Measurements from ENCODE around the gene PPP1R12B. TPM values are rescaled to one million over a fixed set of nuclear protein-coding genes. Genes with fewer than 3 reads are reported as not detected.
A peak's percentile ranks its signal among the peaks of the same experiment; 100 is the strongest.

Gene PPP1R12B
- total RNA-seq, 1 experiment from 2014 or later, result 13.1 TPM

- in situ Hi-C loops (cut with HindIII; ENCODE audit: low pct_unique_long_range_greater_than_20kb, low sequenced_read_pairs), result no loop called here
- Histone ChIP-seq H3K27ac (ENCODE audit: low read length) (peak overlapping the region; percentile 18), H3K4me1 (ENCODE audit: control insufficient read depth, insufficient read depth, low read length) (peaks cover 13% of the 10 kb centered on the region), H3K4me3 (ENCODE audit: low read depth in 2 of 2, low read length in 2 of 2) (no peak overlapping the region), H3K27me3 (ENCODE audit: control insufficient read depth, insufficient read depth, low read length) (no peaks in the 10 kb centered on the region), H3K9me3 (ENCODE audit: control insufficient read depth, insufficient read depth, low read depth, low read length) (no peaks in the 10 kb centered on the region), H3K36me3 (ENCODE audit: control insufficient read depth, insufficient read depth, low read length) (no peaks in the 10 kb centered on the region)
- intact Hi-C loops (cut with micrococcal nuclease; ENCODE audit: unreplicated experiment), result no loop called here
- DNase-seq (ENCODE audit: low read depth, low spot score) (peak; percentile 99), ATAC-seq (peak; percentile 89)
- no TSS peak for BruUV-seq (replicated peaks)
- no peak for TF ChIP-seq CTCF (IDR thresholded peaks at IDR 0.05)
- no peak for TF ChIP-seq POLR2AphosphoS5 (IDR thresholded peaks at IDR 0.05; ENCODE audit: low read depth, low read length)
- TF ChIP-seq, protein P1, sequence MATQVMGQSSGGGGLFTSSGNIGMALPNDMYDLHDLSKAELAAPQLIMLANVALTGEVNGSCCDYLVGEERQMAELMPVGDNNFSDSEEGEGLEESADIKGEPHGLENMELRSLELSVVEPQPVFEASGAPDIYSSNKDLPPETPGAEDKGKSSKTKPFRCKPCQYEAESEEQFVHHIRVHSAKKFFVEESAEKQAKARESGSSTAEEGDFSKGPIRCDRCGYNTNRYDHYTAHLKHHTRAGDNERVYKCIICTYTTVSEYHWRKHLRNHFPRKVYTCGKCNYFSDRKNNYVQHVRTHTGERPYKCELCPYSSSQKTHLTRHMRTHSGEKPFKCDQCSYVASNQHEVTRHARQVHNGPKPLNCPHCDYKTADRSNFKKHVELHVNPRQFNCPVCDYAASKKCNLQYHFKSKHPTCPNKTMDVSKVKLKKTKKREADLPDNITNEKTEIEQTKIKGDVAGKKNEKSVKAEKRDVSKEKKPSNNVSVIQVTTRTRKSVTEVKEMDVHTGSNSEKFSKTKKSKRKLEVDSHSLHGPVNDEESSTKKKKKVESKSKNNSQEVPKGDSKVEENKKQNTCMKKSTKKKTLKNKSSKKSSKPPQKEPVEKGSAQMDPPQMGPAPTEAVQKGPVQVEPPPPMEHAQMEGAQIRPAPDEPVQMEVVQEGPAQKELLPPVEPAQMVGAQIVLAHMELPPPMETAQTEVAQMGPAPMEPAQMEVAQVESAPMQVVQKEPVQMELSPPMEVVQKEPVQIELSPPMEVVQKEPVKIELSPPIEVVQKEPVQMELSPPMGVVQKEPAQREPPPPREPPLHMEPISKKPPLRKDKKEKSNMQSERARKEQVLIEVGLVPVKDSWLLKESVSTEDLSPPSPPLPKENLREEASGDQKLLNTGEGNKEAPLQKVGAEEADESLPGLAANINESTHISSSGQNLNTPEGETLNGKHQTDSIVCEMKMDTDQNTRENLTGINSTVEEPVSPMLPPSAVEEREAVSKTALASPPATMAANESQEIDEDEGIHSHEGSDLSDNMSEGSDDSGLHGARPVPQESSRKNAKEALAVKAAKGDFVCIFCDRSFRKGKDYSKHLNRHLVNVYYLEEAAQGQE (IDR thresholded peaks at IDR 0.05; ENCODE audit: insufficient read depth in 1 of 2, low read depth in 2 of 2, low read length in 1 of 2), result no peak
- no peak for TF ChIP-seq SIN3A (IDR thresholded peaks at IDR 0.05; ENCODE audit: borderline replicate concordance, insufficient read depth, low read depth, low read length)
- no peak for TF ChIP-seq TCF7L2 (IDR thresholded peaks at IDR 0.05; ENCODE audit: low read depth, low read length)
- ChIA-PET POLR2A (no interaction called here), CTCF (interaction anchor here (0.8 kb wide), 1 partner anchor 11 kb away, joined by 3 read pairs; no protein-coding TSS in a partner anchor)
These were observed 240.9 kb downstream of the PPP1R12B start for GRCh38 chr1:202589190-202589930.

- no peak for DNase-seq (ENCODE audit: low read depth, low spot score)
- ChIA-PET POLR2A (no interaction called here), CTCF (no interaction called here)
- H3K9me3 ChIP-seq (ENCODE audit: control insufficient read depth, insufficient read depth, low read depth, low read length), result no peaks in the 10 kb centered on the region
- no peak for TF ChIP-seq TCF7L2 (IDR thresholded peaks at IDR 0.05; ENCODE audit: low read depth, low read length)
- no peak for TF ChIP-seq POLR2AphosphoS5 (IDR thresholded peaks at IDR 0.05; ENCODE audit: low read depth, low read length)
- no peak for TF ChIP-seq CTCF (IDR thresholded peaks at IDR 0.05)
- no peak for TF ChIP-seq SIN3A (IDR thresholded peaks at IDR 0.05; ENCODE audit: borderline replicate concordance, insufficient read depth, low read depth, low read length)
- TF ChIP-seq, protein P1 (IDR thresholded peaks at IDR 0.05; ENCODE audit: insufficient read depth in 1 of 2, low read depth in 2 of 2, low read length in 1 of 2), result no peak
- peak overlapping the region; percentile 18; the same call in 1 of the 2 replicates for H3K27ac ChIP-seq (ENCODE audit: low read length)
- no TSS peak for BruUV-seq (replicated peaks)
- no peak for ATAC-seq
- no peak overlapping the region for H3K4me3 ChIP-seq (ENCODE audit: low read depth in 2 of 2, low read length in 2 of 2)
- in situ Hi-C loops (cut with HindIII; ENCODE audit: low pct_unique_long_range_greater_than_20kb, low sequenced_read_pairs) (no loop called here), intact Hi-C loops (cut with micrococcal nuclease; ENCODE audit: unreplicated experiment) (no loop called here)
- H3K36me3 ChIP-seq (ENCODE audit: control insufficient read depth, insufficient read depth, low read length), result no peaks in the 10 kb centered on the region
- no peaks in the 10 kb centered on the region for H3K27me3 ChIP-seq (ENCODE audit: control insufficient read depth, insufficient read depth, low read length)
- peaks cover 13% of the 10 kb centered on the region for H3K4me1 ChIP-seq (ENCODE audit: control insufficient read depth, insufficient read depth, low read length)
These were observed 241.6 kb downstream of the PPP1R12B start for GRCh38 chr1:202590126-202590525.

Data from Panc1 (cell line).